ENCODE measurements around the gene OSBP2. TPM values are rescaled to one million over a fixed set of nuclear protein-coding genes. Genes with fewer than 3 reads are reported as not detected.
A peak's percentile ranks its signal among the peaks of the same experiment; 100 is the strongest.

The OSBP2 gene
- total RNA-seq, 1 donor from 2014 or later, result 15.8 TPM

- peak in 1 of 2 experiments; percentile 22 for DNase-seq (ENCODE audit: low spot score in 2 of 2, unreplicated experiment in 2 of 2)
- Mint-ChIP-seq H3K4me1 (no peaks in the 10 kb centered on the region), H3K27me3 (ENCODE audit: low read depth) (no peaks in the 10 kb centered on the region), H3K27ac (no peak overlapping the region), H3K36me3 (peaks cover 15% of the 10 kb centered on the region), H3K4me3 (no peak overlapping the region), H3K9me3 (peaks cover 12% of the 10 kb centered on the region)
- no peak for TF ChIP-seq CTCF (IDR thresholded peaks at IDR 0.05; ENCODE audit: unreplicated experiment)
Observed at GRCh38 chr22:30906946-30907345, 212.3 kb downstream of the OSBP2 start.

GRCh38 chr22:30908051-30908461 is 213.4 kb downstream of the OSBP2 start:
- peaks cover 17% of the 10 kb centered on the region for H3K9me3 Mint-ChIP-seq
- DNase-seq (ENCODE audit: low spot score in 2 of 2, unreplicated experiment in 2 of 2), result peak in 1 of 2 experiments; percentile 19
- no peak overlapping the region for H3K4me3 Mint-ChIP-seq
- no peaks in the 10 kb centered on the region for H3K27me3 Mint-ChIP-seq (ENCODE audit: low read depth)
- no peaks in the 10 kb centered on the region for H3K4me1 Mint-ChIP-seq
- TF ChIP-seq CTCF (IDR thresholded peaks at IDR 0.05; ENCODE audit: unreplicated experiment), result no peak
- no peak overlapping the region for H3K27ac Mint-ChIP-seq
- H3K36me3 Mint-ChIP-seq, result peaks cover 8% of the 10 kb centered on the region

GRCh38 chr22:30909306-30909705 is 214.6 kb downstream of the OSBP2 start:
- Mint-ChIP-seq H3K4me3 (no peak overlapping the region), H3K27ac (no peak overlapping the region), H3K27me3 (ENCODE audit: low read depth) (no peaks in the 10 kb centered on the region), H3K36me3 (peaks cover 7% of the 10 kb centered on the region), H3K4me1 (no peaks in the 10 kb centered on the region), H3K9me3 (peaks cover 17% of the 10 kb centered on the region)
- TF ChIP-seq CTCF (IDR thresholded peaks at IDR 0.05; ENCODE audit: unreplicated experiment), result no peak
- no peak for DNase-seq (ENCODE audit: low spot score in 2 of 2, unreplicated experiment in 2 of 2)

GRCh38 chr22:30910358-30910757 is 215.7 kb downstream of the OSBP2 start:
- Mint-ChIP-seq H3K27ac (no peak overlapping the region), H3K36me3 (peaks cover 7% of the 10 kb centered on the region), H3K4me1 (no peaks in the 10 kb centered on the region), H3K9me3 (peaks cover 17% of the 10 kb centered on the region), H3K4me3 (no peak overlapping the region), H3K27me3 (ENCODE audit: low read depth) (no peaks in the 10 kb centered on the region)
- no peak for DNase-seq (ENCODE audit: low spot score in 2 of 2, unreplicated experiment in 2 of 2)
- TF ChIP-seq CTCF (IDR thresholded peaks at IDR 0.05; ENCODE audit: unreplicated experiment), result no peak

- H3K36me3 Mint-ChIP-seq, result no peaks in the 10 kb centered on the region
- no peak overlapping the region for H3K4me3 Mint-ChIP-seq
- DNase-seq (ENCODE audit: low spot score in 2 of 2, unreplicated experiment in 2 of 2), result no peak
- H3K9me3 Mint-ChIP-seq, result peaks cover 4% of the 10 kb centered on the region
- H3K27ac Mint-ChIP-seq, result no peak overlapping the region
- TF ChIP-seq CTCF (IDR thresholded peaks at IDR 0.05; ENCODE audit: unreplicated experiment), result no peak
- H3K4me1 Mint-ChIP-seq, result no peaks in the 10 kb centered on the region
- H3K27me3 Mint-ChIP-seq (ENCODE audit: low read depth), result peaks cover 5% of the 10 kb centered on the region
Observed at GRCh38 chr22:30918761-30919160, 224.1 kb downstream of the OSBP2 start.

- Mint-ChIP-seq H3K4me3 (no peak overlapping the region), H3K4me1 (no peaks in the 10 kb centered on the region), H3K9me3 (peaks cover 4% of the 10 kb centered on the region), H3K27ac (no peak overlapping the region), H3K36me3 (peaks cover 3% of the 10 kb centered on the region), H3K27me3 (ENCODE audit: low read depth) (peaks cover 5% of the 10 kb centered on the region)
- DNase-seq (ENCODE audit: low spot score in 2 of 2, unreplicated experiment in 2 of 2), result no peak
- no peak for TF ChIP-seq CTCF (IDR thresholded peaks at IDR 0.05; ENCODE audit: unreplicated experiment)
Observed at GRCh38 chr22:30919973-30920372, 225.3 kb downstream of the OSBP2 start.
